Measurements from ENCODE around the gene DLG2. TPM values are rescaled to one million over a fixed set of nuclear protein-coding genes. Genes with fewer than 3 reads are reported as not detected.

DLG2 gene
- total and polyA plus RNA-seq, 2 of the 4 experiments (the other 2 are of a cell fraction): 0.31 to 0.36 TPM

- Histone ChIP-seq H4K20me1 (ENCODE audit: insufficient read depth, low read length) (no peaks in the 10 kb centered on the region), H3K23ac (ENCODE audit: low read depth, low read length) (no peak overlapping the region), H3K27ac (ENCODE audit: insufficient read depth, low read length) (no peak overlapping the region), H4K91ac (ENCODE audit: insufficient read depth, low read depth, low read length) (no peak overlapping the region), H3K9ac (ENCODE audit: low read depth, low read length) (no peak overlapping the region), H2BK120ac (ENCODE audit: low read depth, low read length) (no peak overlapping the region), H3K4me3 (ENCODE audit: insufficient read depth, low read depth, low read length) (no peak overlapping the region), H3K14ac (replicated peaks; ENCODE audit: low read depth, low read length) (no peak overlapping the region), H3K36me3 (ENCODE audit: control insufficient read depth, insufficient read depth, low read length) (no peaks in the 10 kb centered on the region), H3K4me1 (ENCODE audit: control insufficient read depth, insufficient read depth, low read length) (no peaks in the 10 kb centered on the region), H2BK15ac (ENCODE audit: low read depth, low read length) (no peak overlapping the region), H4K5ac (ENCODE audit: low read depth, low read length) (no peak overlapping the region), H2BK20ac (ENCODE audit: low read depth, low read length) (no peak overlapping the region), H2BK5ac (ENCODE audit: low read depth, low read length, poor library complexity, severe bottlenecking) (no peak overlapping the region), H2AFZ (replicated peaks; ENCODE audit: low read length, poor library complexity) (no peak overlapping the region), H3K56ac (ENCODE audit: extremely low read depth, insufficient read depth, low read length) (no peak overlapping the region), H3K79me1 (ENCODE audit: low read depth in 1 of 2, low read length in 2 of 2) (no peaks in the 10 kb centered on the region), H3K9me3 (ENCODE audit: control insufficient read depth, insufficient read depth, low read length) (no peaks in the 10 kb centered on the region), H3K4ac (ENCODE audit: low read depth, low read length) (no peak overlapping the region), H3K18ac (ENCODE audit: low read depth, low read length) (no peak overlapping the region), H4K8ac (ENCODE audit: low read depth in 2 of 2, low read length in 2 of 2) (no peak overlapping the region), H2AK5ac (ENCODE audit: low read depth, low read length) (no peak overlapping the region), H2AK9ac (replicated peaks; ENCODE audit: low read depth, low read length, poor library complexity) (no peak overlapping the region), H3K9me1 (ENCODE audit: insufficient read depth, low read length) (no peaks in the 10 kb centered on the region), H3K27me3 (ENCODE audit: control insufficient read depth, insufficient read depth, low read length) (no peaks in the 10 kb centered on the region), H3K4me2 (ENCODE audit: low read depth, low read length) (no peak overlapping the region)
- no TSS peak for BruUV-seq (replicated peaks)
- WGBS, 2 experiments (ENCODE audit: extremely low coverage in 2 of 2, insufficient read length in 1 of 2): no CpG with 5 or more reads among the region's 5 CpGs
- TF ChIP-seq RCOR1 (IDR thresholded peaks at IDR 0.05; ENCODE audit: insufficient replicate concordance, low read length): no peak
- TF ChIP-seq, protein P1, sequence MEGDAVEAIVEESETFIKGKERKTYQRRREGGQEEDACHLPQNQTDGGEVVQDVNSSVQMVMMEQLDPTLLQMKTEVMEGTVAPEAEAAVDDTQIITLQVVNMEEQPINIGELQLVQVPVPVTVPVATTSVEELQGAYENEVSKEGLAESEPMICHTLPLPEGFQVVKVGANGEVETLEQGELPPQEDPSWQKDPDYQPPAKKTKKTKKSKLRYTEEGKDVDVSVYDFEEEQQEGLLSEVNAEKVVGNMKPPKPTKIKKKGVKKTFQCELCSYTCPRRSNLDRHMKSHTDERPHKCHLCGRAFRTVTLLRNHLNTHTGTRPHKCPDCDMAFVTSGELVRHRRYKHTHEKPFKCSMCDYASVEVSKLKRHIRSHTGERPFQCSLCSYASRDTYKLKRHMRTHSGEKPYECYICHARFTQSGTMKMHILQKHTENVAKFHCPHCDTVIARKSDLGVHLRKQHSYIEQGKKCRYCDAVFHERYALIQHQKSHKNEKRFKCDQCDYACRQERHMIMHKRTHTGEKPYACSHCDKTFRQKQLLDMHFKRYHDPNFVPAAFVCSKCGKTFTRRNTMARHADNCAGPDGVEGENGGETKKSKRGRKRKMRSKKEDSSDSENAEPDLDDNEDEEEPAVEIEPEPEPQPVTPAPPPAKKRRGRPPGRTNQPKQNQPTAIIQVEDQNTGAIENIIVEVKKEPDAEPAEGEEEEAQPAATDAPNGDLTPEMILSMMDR (conservative IDR thresholded peaks at IDR 0.05; ENCODE audit: low read depth, low read length): no peak
- no peak for TF ChIP-seq NFE2L2 (IDR thresholded peaks at IDR 0.05; ENCODE audit: low read depth, low read length)
- TF ChIP-seq, protein P2, sequence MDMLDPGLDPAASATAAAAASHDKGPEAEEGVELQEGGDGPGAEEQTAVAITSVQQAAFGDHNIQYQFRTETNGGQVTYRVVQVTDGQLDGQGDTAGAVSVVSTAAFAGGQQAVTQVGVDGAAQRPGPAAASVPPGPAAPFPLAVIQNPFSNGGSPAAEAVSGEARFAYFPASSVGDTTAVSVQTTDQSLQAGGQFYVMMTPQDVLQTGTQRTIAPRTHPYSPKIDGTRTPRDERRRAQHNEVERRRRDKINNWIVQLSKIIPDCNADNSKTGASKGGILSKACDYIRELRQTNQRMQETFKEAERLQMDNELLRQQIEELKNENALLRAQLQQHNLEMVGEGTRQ (IDR thresholded peaks at IDR 0.05; ENCODE audit: low read depth, low read length): no peak
- no peak for TF ChIP-seq ELK1 (IDR thresholded peaks at IDR 0.05; ENCODE audit: borderline replicate concordance, low read depth, low read length)
- TF ChIP-seq MAFK (IDR thresholded peaks at IDR 0.05; ENCODE audit: low read depth, low read length): no peak
- no peak for TF ChIP-seq FOS (IDR thresholded peaks at IDR 0.05; ENCODE audit: low read depth, low read length)
- DNase-seq (no peak), ATAC-seq (ENCODE audit: low read depth) (no peak)
- POLR2A ChIA-PET (ENCODE audit: unreplicated experiment): no interaction called here
- in situ Hi-C loops (cut with MboI; ENCODE audit: low sequenced_read_pairs) (no loop called here), intact Hi-C loops (cut with micrococcal nuclease) (no loop called here), dilution Hi-C loops (cut with HindIII; ENCODE audit: low sequenced_read_pairs, unreplicated experiment) (no loop called here)
- CTCF ChIA-PET: no interaction called here
Observed at GRCh38 chr11:85316967-85317366, 310.2 kb downstream of the DLG2 start.

Data from IMR-90 (cell line).